ENCODE measurements around the gene HPF1.

Gene HPF1

DNA sequence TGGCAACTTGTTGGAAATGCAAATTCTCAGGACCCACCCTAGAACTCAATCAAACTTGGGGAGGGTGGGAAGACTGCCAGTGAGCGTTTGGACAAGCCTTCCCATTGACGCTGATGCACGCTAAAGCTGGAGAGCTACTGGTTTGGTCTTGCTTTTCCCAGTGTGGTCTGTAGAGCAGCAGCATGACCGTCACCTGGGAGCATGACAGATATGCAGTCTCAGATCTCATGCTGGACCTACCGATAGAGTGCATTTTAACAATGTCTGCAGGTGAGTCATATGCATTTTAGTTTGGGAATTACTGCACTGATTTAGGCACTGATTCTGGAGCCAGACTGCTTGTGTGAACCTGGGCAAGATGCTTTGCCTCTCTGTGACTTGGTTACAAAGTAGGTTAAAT, 27.2 kb downstream of the HPF1 start:
- no peak for DNase-seq

DNA sequence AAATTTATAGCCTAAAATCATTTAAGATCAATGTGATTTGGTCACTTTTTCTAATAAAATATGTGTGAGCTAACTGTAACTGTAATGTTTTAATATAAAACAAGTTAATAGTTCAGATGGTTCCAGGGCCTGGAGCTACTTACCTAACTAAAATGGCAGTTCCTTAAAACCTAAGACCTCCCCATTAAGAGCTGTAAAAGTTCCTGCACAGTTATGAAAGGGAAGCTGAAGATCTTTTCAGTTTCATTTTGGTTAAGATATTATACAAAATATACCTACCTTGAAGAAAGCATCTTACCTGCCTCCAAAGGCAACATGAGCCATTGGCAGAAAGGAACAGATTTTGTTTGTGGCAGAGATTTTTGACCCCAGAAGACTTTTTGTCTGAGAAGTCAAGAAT, 30.1 kb downstream of the HPF1 start:
- DNase-seq: no peak

DNA sequence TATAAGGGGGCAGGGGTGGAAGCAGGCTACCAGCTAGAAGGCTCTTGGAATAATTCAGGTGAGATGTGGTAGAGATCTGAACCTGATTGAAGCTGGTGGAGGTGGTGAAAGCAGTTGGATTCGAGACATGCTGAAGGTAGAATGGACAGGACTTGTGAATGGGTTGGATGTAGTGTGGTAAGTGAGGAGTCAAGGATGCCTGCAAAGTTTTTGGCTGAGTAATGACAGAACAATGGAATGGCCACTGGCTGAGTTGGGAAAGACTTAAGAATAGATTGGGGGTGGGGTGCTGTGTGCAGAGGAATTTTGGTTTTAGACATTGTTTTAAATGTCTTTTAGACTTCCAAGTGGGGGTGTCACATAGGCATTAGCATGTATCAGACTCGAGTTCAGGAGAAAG, 33.5 kb downstream of the HPF1 start:
- DNase-seq: no peak

GRCh38 chr4:169723207-169723965, 34.4 kb downstream of the HPF1 start:
- no peak for DNase-seq

DNA sequence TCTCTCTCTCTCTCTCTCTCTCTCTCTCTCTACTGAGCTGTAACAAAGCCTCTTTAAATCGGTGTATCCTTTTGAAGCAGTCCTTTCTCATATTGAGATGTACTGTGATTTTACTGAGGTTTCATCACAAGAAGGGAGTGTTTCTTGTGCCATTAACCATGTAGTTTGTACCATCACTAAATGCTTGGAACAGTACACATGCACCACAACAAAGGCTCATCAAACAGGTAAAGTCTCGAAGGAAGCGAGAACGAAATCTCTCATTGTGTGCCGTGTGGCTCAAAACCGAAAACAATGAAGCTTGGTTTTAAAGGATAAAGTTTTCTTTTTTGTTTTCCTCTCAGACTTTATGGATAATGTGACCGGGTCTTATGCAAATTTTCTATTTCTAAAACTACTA, 37.2 kb downstream of the HPF1 start:
- DNase-seq: no peak

DNA sequence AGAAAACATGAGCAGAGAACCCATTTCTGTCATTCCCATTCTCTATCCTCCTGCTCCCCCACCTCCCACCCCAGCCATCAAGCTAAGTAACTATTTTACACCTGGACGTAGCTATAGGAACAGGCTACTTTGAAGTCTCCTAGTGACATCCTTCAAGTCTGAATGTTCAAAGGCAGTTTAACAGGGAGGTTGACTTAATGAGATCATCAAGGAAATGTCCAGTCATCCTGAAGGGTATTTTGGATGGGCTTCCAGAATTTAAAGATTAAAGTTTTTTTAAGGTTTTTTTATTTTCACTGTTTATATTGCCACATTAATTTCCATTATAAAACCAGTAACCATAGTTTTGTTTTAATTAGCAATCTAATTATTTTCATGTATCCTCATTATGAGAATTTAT, 41.1 kb downstream of the HPF1 start:
- no peak for DNase-seq

DNA sequence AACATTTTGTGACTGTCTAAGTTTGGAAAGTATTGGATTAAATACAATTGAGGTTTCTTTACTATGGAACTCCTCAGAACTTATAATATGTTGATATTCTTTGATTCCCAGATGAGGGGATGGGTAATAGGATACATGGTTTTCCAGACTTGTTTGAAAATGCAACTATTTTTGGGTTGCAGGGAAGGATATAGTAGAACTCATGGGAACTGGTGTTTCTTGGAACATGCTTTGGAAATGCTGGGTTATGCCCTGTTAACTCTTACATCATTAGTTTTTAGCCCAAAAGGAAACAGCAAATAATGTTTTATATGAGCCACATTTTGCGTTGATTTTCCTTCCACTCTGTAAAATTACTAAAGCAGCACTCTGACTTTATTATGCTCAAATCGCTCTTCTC, 41.9 kb downstream of the HPF1 start:
- DNase-seq: no peak

- no peak for DNase-seq
Observed at GRCh38 chr4:169707958-169708643, 49.6 kb downstream of the HPF1 start.

GRCh38 chr4:169698331-169698730, 59.4 kb downstream of the HPF1 start:
- no peak for DNase-seq

- no peak for DNase-seq
Observed at GRCh38 chr4:169690787-169691186, 67.0 kb downstream of the HPF1 start.

GRCh38 chr4:169689681-169690080, 68.1 kb downstream of the HPF1 start:
- DNase-seq: no peak

DNA sequence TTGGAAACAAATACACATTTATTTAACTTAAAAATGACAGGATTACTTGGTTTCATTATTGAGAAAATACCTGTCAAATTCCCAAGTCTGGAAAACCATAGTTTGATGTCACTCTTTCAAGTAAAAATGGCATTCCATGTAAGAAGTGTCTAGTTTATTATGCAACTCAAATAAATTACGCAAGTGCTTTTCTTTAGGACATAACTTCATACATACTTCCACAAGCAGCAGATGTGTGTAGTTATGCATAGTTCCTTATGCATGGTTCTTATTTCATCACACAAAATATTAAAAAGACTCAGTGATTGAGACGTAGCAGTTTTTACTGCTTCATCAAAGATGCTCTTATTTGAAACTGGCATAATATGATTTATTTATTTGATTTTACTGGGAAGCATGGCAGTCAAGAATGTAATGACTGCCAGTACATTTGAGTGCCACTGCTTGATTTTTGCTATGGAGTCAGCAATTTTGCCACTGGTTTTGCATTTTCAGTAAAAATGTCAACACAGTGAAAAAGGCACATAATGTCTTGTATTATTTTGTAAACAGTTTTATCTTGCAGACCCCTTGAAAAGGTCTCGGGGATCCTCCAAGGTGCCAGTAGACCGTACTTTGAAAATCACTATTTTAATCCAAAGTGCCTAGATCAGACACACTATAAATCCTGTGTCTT, 75.2 kb downstream of the HPF1 start:
- no peak for DNase-seq

Data from femur (tissue), 1 donor.